Measurements from ENCODE around the gene PROC. TPM values are rescaled to one million over a fixed set of nuclear protein-coding genes. Genes with fewer than 3 reads are reported as not detected.
A peak's percentile ranks its signal among the peaks of the same experiment; 100 is the strongest.

PROC gene
- 0.59 TPM in 1 of 2 replicates, not detected in the other for total RNA-seq (2022)
- Bru-seq, nascent RNA = not detected
- BruChase-seq, experiment 1, labeled RNA remaining after a 6-hour chase = percentile 16 among the genes with signal in this experiment
- BruChase-seq, experiment 2, labeled RNA remaining after a 2-hour chase = percentile 16 among the genes with signal in this experiment
- long read RNA-seq = 0 reads

GRCh38 chr2:127418300-127419111, at the start of gene PROC:
PROC (plus strand) TSS chr2:127418427; CDS start chr2:127419943, 1,516 bp downstream.
- no peak for DNase-seq
- no TSS peak for BruUV-seq (replicated peaks)
- H3K27me3 Mint-ChIP-seq (ENCODE audit: unreplicated experiment) = peaks cover 31% of the 10 kb centered on the region
- H3K4me3 Mint-ChIP-seq (ENCODE audit: low read depth, unreplicated experiment) = no peak within 1 kb of the TSS
- peaks cover 29% of the 10 kb centered on the region for H3K4me1 Mint-ChIP-seq (ENCODE audit: low read depth, unreplicated experiment)
- H3K27ac Mint-ChIP-seq (ENCODE audit: unreplicated experiment) = no peak within 1 kb of the TSS
- no peak for TF ChIP-seq CTCF (IDR thresholded peaks at IDR 0.05; ENCODE audit: unreplicated experiment)
- intact Hi-C loops (cut with micrococcal nuclease; ENCODE audit: unreplicated experiment) = loop anchor here (5.0 kb wide), 1 partner anchor 96 kb away; no protein-coding TSS in a partner anchor
- H3K9me3 Mint-ChIP-seq (ENCODE audit: low read depth, unreplicated experiment) = no peaks in the 10 kb centered on the region
- CTCF ChIA-PET = no interaction called here
- peaks cover 26% of the 10 kb centered on the region for H3K36me3 Mint-ChIP-seq (ENCODE audit: insufficient read depth, unreplicated experiment)

- no peak for TF ChIP-seq CTCF (IDR thresholded peaks at IDR 0.05; ENCODE audit: unreplicated experiment)
- CTCF ChIA-PET = no interaction called here
- no peak overlapping the region for H3K27ac Mint-ChIP-seq (ENCODE audit: unreplicated experiment)
- no peaks in the 10 kb centered on the region for H3K27me3 Mint-ChIP-seq (ENCODE audit: unreplicated experiment)
- BruUV-seq (replicated peaks) = no TSS peak
- no peaks in the 10 kb centered on the region for H3K36me3 Mint-ChIP-seq (ENCODE audit: insufficient read depth, unreplicated experiment)
- intact Hi-C loops (cut with micrococcal nuclease; ENCODE audit: unreplicated experiment) = no loop called here
- H3K4me1 Mint-ChIP-seq (ENCODE audit: low read depth, unreplicated experiment) = peaks cover 17% of the 10 kb centered on the region
- no peak overlapping the region for H3K4me3 Mint-ChIP-seq (ENCODE audit: low read depth, unreplicated experiment)
- H3K9me3 Mint-ChIP-seq (ENCODE audit: low read depth, unreplicated experiment) = peaks cover 8% of the 10 kb centered on the region
- no peak for DNase-seq
Observed at GRCh38 chr2:127370010-127370409, 48.2 kb upstream of the PROC start.

GRCh38 chr2:127371037-127371436, 47.2 kb upstream of the PROC start:
- CTCF ChIA-PET = no interaction called here
- no peak overlapping the region for H3K27ac Mint-ChIP-seq (ENCODE audit: unreplicated experiment)

More at GRCh38 chr2:127371037-127371436, 47.2 kb upstream of the PROC start:
- Mint-ChIP-seq H3K36me3 (ENCODE audit: insufficient read depth, unreplicated experiment) (no peaks in the 10 kb centered on the region), H3K4me3 (ENCODE audit: low read depth, unreplicated experiment) (no peak overlapping the region), H3K9me3 (ENCODE audit: low read depth, unreplicated experiment) (peaks cover 8% of the 10 kb centered on the region), H3K4me1 (ENCODE audit: low read depth, unreplicated experiment) (peaks cover 7% of the 10 kb centered on the region), H3K27me3 (ENCODE audit: unreplicated experiment) (no peaks in the 10 kb centered on the region)
- DNase-seq = no peak
- TF ChIP-seq CTCF (IDR thresholded peaks at IDR 0.05; ENCODE audit: unreplicated experiment) = no peak
- intact Hi-C loops (cut with micrococcal nuclease; ENCODE audit: unreplicated experiment) = no loop called here
- no TSS peak for BruUV-seq (replicated peaks)

All from Calu3 (cell line).